Activated T-helper 17 cell treated with anti-CD3 and anti-CD28 coated beads, Interleukin-2, amount 50 U/mL, for 72 hours (primary cell): ENCODE measurements around the gene TMEM98. TPM values are rescaled to one million over a fixed set of nuclear protein-coding genes. Genes with fewer than 3 reads are reported as not detected.
"Not testable (repeated sequence)": the region's sequence is repeated elsewhere in the genome, so short reads cannot be mapped to it uniquely, and the experiment has no call there.

Experiments used
- ATAC-seq: fragments of 150-1000 bp; cut with Tn5 transposase; replicated peaks from 2 replicates; pipeline ENCODE4 v1.10.0; 2021; ENCODE audit warnings: mild to moderate bottlenecking, moderate library complexity
- H3K27ac Mint-ChIP-seq: one replicate; pipeline ENCODE4 v1.8.0; 2022; ENCODE audit warnings: mixed read lengths
- H3K27me3 Mint-ChIP-seq: one replicate; pipeline ENCODE4 v1.8.0; 2022; ENCODE audit warnings: mixed read lengths
- H3K36me3 Mint-ChIP-seq: one replicate; pipeline ENCODE4 v1.8.0; 2022; ENCODE audit warnings: low read depth, mild to moderate bottlenecking, mixed read lengths
- H3K4me1 Mint-ChIP-seq: one replicate; pipeline ENCODE4 v1.8.0; 2022; ENCODE audit warnings: mixed read lengths
- H3K4me3 Mint-ChIP-seq: one replicate; pipeline ENCODE4 v1.8.0; 2022; ENCODE audit warnings: mild to moderate bottlenecking, mixed read lengths
- H3K9me3 Mint-ChIP-seq: one replicate; pipeline ENCODE4 v1.8.0; 2022; ENCODE audit warnings: mixed read lengths
- total RNA-seq, 2 donors: library from RNA; stranded (reverse); gene quantifications; one replicate each; pipeline ENCODE4 v1.2.3, GENCODE V29; 2022

Gene TMEM98
- total RNA-seq, 2 donors from 2014 or later: 0.21 TPM; not detected in 1

DNA sequence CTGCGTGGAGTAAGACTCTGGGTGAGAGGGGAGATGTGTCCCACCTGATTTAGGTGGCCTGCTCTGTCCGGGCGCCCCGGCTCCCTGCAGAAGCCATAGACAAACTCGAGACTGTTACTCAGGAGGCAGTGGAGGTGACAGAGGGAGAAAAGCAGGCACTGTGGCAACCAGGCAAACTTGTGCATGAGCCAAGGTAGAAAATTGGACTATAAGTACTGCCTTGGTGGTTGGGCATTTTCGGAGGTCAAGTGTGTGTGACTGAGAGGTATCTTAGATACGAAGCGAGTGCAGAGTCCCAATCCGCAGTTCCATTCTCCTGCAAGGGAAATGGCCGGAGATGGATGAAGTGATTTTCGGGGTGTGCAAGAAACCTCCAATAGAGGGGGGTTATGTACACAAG is 36.6 kb downstream of the TMEM98 start:
- Mint-ChIP-seq H3K27me3 (peaks cover 31% of the 10 kb centered on the region), H3K4me3 (no peak overlapping the region), H3K36me3 (no peaks in the 10 kb centered on the region), H3K4me1 (no peaks in the 10 kb centered on the region), H3K9me3 (no peaks in the 10 kb centered on the region), H3K27ac (no peak overlapping the region)
- ATAC-seq: no peak

DNA sequence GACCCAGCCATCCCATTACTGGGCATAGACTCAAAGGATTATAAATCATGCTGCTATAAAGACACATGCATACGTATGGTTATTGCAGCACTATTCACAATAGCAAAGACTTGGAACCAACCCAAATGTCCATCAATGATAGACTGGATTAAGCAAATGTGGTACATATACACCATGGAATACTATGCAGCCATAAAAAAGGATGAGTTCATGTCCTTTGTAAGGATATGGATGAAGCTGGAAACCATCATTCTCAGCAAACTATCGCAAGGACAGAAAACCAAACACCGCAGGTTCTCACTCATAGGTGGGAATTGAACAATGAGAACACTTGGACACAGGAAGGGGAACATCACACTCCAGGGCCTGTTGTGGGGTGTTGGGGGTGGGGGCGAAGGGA is 41.3 kb downstream of the TMEM98 start:
- not testable (repeated sequence) for ATAC-seq, H3K4me3 Mint-ChIP-seq, H3K27ac Mint-ChIP-seq, H3K9me3 Mint-ChIP-seq, H3K36me3 Mint-ChIP-seq
- H3K4me1 Mint-ChIP-seq: peaks cover 11% of the 10 kb centered on the region
- peaks cover 12% of the 10 kb centered on the region for H3K27me3 Mint-ChIP-seq

DNA sequence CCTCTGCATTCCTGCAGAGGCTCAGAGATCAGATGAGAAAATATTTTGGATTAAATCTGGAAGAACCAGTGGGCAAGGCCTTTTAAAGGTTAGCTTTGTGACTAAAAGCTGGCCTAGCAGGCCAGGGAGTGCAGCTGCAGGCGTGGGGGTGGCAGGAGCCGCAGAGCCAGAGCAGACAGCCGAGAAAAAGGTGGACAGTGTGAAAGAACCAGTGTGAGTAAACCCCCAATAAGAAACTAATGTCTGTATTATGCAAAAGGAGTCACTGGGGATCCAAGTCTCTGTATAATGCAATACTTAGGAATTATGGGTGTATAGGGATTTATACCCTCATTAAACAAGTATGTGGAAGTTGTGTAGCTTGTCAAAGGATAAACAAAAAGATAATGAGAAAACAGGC is 42.3 kb downstream of the TMEM98 start:
- Mint-ChIP-seq H3K27ac (no peak overlapping the region), H3K4me1 (peaks cover 11% of the 10 kb centered on the region), H3K36me3 (no peaks in the 10 kb centered on the region), H3K27me3 (peaks cover 4% of the 10 kb centered on the region), H3K9me3 (peaks cover 4% of the 10 kb centered on the region), H3K4me3 (no peak overlapping the region)
- ATAC-seq: peak; percentile 53

DNA sequence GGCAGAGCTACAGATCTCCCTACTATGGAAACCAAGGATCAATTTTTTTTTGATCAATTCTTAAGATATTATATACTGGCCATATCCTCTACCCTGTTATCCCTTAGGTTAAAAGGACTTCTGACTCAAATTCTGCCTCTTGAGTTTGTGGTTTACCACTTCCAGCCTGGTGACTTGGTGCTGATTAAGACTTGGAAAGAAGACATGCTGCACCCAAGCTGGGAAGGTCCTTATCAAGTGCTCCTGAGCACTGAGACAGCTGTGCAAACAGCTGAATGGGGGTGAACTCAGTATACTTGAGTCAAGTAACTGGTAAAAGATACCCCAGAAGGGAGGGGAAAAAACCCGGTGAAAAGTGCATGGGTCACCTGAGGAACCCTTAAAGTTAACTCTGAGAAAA is 43.2 kb downstream of the TMEM98 start:
- H3K9me3 Mint-ChIP-seq: peaks cover 4% of the 10 kb centered on the region
- H3K27me3 Mint-ChIP-seq: no peaks in the 10 kb centered on the region
- peaks cover 11% of the 10 kb centered on the region for H3K4me1 Mint-ChIP-seq
- no peak overlapping the region for H3K4me3 Mint-ChIP-seq
- no peaks in the 10 kb centered on the region for H3K36me3 Mint-ChIP-seq
- H3K27ac Mint-ChIP-seq: no peak overlapping the region
- ATAC-seq: peak; percentile 91

DNA sequence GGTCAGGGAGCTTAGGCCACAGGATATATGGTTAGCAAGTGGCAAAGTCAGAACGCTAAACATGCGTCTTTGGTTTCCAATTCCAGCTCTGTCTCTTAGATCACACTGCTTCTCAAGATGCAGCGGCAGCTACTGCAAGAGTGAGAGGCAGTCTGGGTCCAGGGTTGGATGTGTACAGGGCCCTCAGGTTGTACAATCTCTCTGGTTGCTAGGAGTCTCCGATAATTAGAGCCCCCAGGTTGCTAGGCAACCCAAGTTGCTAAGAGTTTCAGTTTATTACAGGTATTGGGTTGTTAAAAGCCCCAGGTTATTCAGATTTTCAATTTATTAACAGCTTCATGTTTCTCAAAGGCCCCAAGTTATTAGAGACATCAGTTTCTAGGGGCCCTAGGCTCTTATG is 48.2 kb downstream of the TMEM98 start:
- ATAC-seq: no peak
- Mint-ChIP-seq H3K36me3 (no peaks in the 10 kb centered on the region), H3K27me3 (peaks cover 12% of the 10 kb centered on the region), H3K27ac (no peak overlapping the region), H3K4me3 (no peak overlapping the region), H3K9me3 (no peaks in the 10 kb centered on the region), H3K4me1 (peaks cover 5% of the 10 kb centered on the region)

DNA sequence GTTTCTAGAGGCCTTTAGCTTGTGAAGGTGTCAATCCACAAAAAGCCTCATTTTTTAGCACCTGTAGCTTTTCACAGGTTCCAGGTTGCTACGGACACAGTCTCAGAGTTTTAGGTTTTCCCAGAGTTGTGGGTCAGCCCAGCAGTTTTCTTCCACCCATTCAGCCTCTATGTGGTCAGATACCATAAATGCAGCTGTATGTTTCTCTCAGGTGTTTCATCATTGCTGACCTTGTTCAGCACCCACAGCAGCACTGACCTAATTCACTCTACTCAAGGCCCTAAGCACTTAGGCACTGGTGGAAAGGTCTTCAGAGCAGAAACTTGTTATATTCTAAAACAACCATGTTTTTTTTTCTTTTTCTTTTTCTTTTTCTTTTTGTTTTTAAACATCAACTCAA is 48.7 kb downstream of the TMEM98 start:
- Mint-ChIP-seq H3K36me3 (no peaks in the 10 kb centered on the region), H3K4me3 (no peak overlapping the region), H3K4me1 (peaks cover under 1% of the 10 kb centered on the region), H3K27me3 (peaks cover 12% of the 10 kb centered on the region), H3K27ac (no peak overlapping the region), H3K9me3 (no peaks in the 10 kb centered on the region)
- no peak for ATAC-seq

DNA sequence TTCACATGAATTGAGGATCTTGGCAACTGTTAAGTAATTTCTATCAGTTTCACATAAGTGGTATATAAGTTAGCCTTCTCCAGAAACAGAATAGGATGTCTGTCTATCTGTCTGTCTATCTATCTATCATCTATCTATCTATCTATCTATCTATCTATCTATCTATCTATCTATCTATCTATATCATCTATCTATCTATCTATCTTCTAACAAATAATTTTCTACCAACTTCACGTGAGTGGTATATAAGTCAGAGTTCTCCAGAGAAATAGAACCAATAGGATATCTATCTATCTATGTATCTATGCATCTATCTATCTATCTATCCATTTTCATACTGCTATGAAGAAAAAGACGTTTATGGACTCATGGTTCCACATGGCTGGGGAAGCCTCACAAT is 52.3 kb downstream of the TMEM98 start:
- Mint-ChIP-seq H3K36me3 (no peaks in the 10 kb centered on the region), H3K4me1 (no peaks in the 10 kb centered on the region), H3K27ac (no peak overlapping the region), H3K4me3 (no peak overlapping the region), H3K27me3 (peaks cover 26% of the 10 kb centered on the region), H3K9me3 (peaks cover 4% of the 10 kb centered on the region)
- no peak for ATAC-seq

DNA sequence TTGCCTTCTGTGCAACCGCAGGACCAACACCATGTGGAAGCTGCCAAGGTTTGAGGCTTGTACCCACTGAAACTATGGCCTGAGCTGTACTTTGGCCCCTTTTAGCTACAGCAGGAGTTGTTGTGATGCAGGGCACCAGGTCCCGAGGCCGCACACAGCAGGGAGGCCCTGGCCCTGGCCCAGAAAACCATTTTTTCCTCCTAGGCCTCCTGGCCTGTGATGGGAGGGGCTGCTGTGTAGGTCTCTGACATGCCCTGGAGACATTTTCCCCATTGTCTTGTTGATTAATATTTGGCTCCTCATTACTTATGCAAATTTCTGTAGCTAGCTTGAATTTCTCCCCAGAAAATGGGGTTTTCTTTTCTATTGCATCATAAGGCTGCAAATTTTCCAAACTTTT is 53.7 kb downstream of the TMEM98 start:
- peaks cover 26% of the 10 kb centered on the region for H3K27me3 Mint-ChIP-seq
- not testable (repeated sequence) for H3K9me3 Mint-ChIP-seq, H3K4me1 Mint-ChIP-seq, ATAC-seq, H3K4me3 Mint-ChIP-seq, H3K27ac Mint-ChIP-seq, H3K36me3 Mint-ChIP-seq

DNA sequence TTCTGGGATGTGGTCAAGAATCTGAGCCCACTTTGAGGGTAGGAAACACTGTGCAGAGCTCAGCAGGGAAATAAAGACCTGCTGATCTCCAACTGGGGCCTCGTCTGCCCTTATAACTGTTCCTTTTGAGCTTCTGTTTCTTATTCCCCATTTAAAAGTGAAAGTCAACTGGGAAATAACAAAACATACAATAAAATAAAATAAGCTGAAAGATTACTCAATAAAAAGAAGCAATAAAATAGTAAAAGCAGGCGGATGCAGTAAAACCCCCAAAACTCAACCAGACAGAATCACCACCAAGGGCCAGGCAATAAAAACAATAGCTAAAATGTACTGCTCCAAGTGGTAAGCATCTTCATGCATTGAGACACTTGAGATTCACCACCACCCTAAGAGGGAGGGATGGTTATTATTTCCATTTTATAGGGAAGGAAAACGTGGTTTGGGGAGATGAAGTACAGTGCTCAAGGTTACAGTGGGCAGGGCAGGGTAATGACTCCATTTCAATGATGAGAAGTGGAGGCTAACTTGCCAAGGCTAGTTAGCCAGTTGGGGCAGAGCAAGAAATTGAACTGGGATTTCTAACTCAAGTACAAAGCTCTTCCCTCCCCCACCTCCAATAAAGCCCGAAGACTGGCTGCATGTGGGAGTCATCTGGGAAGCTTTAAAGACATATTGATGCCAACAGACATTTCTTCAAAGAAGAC is 57.2 kb downstream of the TMEM98 start:
- ATAC-seq: no peak
- Mint-ChIP-seq H3K27me3 (peaks cover 31% of the 10 kb centered on the region), H3K4me1 (no peaks in the 10 kb centered on the region), H3K27ac (no peak overlapping the region), H3K4me3 (no peak overlapping the region), H3K36me3 (no peaks in the 10 kb centered on the region), H3K9me3 (peaks cover 16% of the 10 kb centered on the region)

DNA sequence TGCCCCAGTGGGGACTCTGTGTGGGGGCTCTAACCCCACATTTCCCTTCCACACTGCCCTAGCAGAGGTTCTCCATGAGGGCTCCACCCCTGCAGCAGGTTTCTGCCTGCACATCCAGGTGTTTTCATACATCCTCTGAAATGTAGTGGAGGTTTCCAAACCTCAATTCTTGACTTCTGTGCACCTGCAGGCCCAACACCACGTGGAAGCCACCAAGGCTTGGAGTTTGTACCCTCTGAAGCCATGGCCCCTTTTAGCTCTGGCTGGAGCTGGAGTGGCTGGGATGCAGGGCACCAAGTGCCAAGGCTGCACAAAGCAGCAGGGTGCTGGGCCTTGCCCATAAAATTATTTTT is 59.5 kb downstream of the TMEM98 start:
- peaks cover 11% of the 10 kb centered on the region for H3K9me3 Mint-ChIP-seq
- H3K4me3 Mint-ChIP-seq, H3K4me1 Mint-ChIP-seq, ATAC-seq, H3K27ac Mint-ChIP-seq, H3K36me3 Mint-ChIP-seq: not testable (repeated sequence)
- H3K27me3 Mint-ChIP-seq: peaks cover 27% of the 10 kb centered on the region

DNA sequence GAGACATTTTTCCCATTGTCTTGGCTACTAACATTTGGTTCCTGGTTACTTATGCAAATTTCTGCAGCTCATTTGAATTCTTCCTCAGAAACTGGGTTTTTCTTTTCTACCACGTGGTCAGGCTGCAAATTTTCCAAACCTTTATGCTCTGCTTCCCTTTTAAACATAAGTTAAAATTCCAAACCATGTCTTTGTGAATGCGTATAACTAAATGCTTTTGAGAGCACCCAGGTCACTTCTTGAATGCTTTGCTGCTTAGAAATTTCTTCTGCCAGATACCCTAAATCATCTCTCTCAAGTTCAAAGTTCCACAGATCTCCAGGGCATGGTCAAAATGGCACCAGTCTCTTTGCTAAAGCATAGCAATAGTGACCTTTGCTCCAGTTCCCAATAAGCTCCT is 59.9 kb downstream of the TMEM98 start:
- H3K27ac Mint-ChIP-seq: not testable (repeated sequence)
- Mint-ChIP-seq H3K27me3 (peaks cover 24% of the 10 kb centered on the region), H3K9me3 (peaks cover 11% of the 10 kb centered on the region)

DNA sequence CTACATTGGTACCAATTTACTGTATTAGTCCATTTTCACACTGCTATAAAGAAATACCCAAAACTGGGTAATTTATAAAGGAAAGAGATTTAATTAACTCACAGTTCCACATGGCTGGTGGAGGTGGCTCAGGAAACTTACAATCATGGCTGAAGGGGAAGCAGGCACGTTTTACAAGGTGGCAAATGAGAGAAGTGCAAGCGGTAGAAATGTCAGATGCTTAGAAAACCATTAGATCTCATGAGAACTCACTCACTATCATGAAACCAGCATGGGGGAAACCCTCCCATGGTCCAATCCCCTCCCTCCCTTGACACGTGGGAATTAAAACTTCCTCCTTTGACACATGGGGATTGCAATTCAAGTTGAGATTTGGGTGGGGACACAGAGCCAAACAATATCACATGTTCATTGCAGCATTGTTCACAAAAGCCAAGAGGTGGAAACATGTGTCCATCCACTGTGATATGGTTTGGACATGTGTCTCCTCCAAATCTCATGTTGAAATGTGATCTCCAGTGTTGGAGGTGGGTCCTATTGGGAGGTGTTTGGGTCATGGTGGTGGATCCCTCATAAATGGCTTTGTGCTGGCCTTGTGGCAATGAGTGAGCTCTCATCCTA is 60.6 kb downstream of the TMEM98 start:
- peaks cover 22% of the 10 kb centered on the region for H3K27me3 Mint-ChIP-seq
- H3K4me1 Mint-ChIP-seq: no peaks in the 10 kb centered on the region
- H3K4me3 Mint-ChIP-seq: no peak overlapping the region
- ATAC-seq: no peak
- no peak overlapping the region for H3K27ac Mint-ChIP-seq
- peaks cover 11% of the 10 kb centered on the region for H3K9me3 Mint-ChIP-seq
- H3K36me3 Mint-ChIP-seq: no peaks in the 10 kb centered on the region

More for the DNA sequence above, 59.9 kb downstream of the TMEM98 start:
- H3K4me1 Mint-ChIP-seq, H3K4me3 Mint-ChIP-seq, ATAC-seq, H3K36me3 Mint-ChIP-seq: not testable (repeated sequence)

DNA sequence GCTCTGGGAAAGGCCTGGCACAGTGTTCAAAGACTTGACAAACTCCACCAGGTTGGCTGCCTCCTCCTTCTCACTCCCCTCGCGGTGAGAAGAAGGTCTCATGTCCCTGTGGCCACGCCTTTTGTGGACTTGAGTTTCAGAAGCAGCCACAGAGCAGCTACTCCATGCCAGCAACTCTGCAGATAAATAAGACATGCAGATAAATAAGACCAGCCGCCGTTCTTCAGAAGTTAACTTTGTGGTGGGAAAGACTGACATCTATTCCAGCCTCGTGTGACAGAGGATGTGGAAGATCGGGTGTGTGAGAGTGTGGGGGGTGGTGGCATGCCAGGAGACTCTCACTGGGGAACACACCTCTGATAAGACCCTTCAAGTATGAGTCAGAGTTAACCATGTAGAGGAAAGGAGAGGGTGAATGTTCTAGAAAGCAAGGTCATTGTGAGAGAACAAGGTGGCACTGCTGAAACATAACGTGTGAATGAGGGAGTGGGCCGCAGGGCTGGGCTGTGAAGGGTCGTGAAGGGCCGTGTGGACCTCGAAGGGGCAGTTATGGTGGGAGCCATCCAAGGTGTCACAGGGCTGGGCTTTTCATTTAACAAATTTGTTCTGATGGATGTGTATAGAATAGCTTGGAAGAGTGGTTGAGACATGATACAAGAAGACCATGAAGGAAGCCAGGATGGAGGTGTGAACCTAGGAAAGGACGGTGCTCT is 64.5 kb downstream of the TMEM98 start:
- H3K27me3 Mint-ChIP-seq: peaks cover 26% of the 10 kb centered on the region
- no peak overlapping the region for H3K27ac Mint-ChIP-seq
- peaks cover 11% of the 10 kb centered on the region for H3K9me3 Mint-ChIP-seq
- H3K4me3 Mint-ChIP-seq: no peak overlapping the region
- H3K36me3 Mint-ChIP-seq: no peaks in the 10 kb centered on the region
- no peaks in the 10 kb centered on the region for H3K4me1 Mint-ChIP-seq
- peak; percentile 11 for ATAC-seq

DNA sequence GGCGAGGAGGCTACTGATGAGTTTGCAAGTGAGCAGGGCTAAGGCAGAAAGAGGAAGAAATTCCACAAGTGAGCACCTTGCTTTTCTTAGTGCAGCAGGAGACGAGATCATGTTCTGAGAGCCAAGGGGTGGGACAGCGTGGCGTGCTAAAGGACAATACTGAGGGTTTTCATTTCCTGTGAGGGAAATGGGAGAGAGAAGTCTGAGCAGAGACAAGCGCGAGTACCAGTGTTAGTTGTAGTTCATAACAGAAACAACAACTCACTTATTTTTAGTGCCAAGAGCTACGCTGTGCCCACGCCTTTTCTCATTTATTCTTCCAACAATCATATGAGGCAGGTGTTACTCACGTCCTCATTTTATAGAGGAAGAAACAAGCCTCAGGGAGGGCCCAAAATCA is 66.0 kb downstream of the TMEM98 start:
- peaks cover 5% of the 10 kb centered on the region for H3K4me1 Mint-ChIP-seq
- peak; percentile 67 for ATAC-seq
- H3K36me3 Mint-ChIP-seq: no peaks in the 10 kb centered on the region
- H3K4me3 Mint-ChIP-seq: no peak overlapping the region
- peaks cover 28% of the 10 kb centered on the region for H3K27me3 Mint-ChIP-seq
- H3K27ac Mint-ChIP-seq: no peak overlapping the region
- peaks cover 4% of the 10 kb centered on the region for H3K9me3 Mint-ChIP-seq
